A549 (cell line): ENCODE results near the gene GPX6. TPM values are rescaled to one million over a fixed set of nuclear protein-coding genes. Genes with fewer than 3 reads are reported as not detected.

ENCODE experiments used
- ATAC-seq, 2 experiments: fragments of 200-7000 bp in 1 of 2; fragments of >200 bp in 1 of 2; cut with Nextera tagmentation in 1 of 2; cut with Tn5 transposase in 1 of 2; 3 replicates each; pipeline versions ENCODE4 v1.8.0 to v1.9.1; 2018 to 2020; ENCODE audit warnings: mild to moderate bottlenecking in 1 of 2, moderate library complexity in 1 of 2
- CTCF ChIA-PET: fragments of 300-600 bp; sonication (Branson Sonifier 250); formaldehyde crosslinking; extraction: SDS; loops from one replicate; lab custom pipeline; 2021; ENCODE audit warnings: antibody characterized with exemption, inconsistent platforms; lab: Yijun Ruan, JAX
- POLR2A ChIA-PET: fragments of 350-600 bp; formaldehyde crosslinking; extraction: SDS; loops from one replicate; lab custom pipeline; 2021; ENCODE audit warnings: antibody characterized with exemption, inconsistent platforms; lab: Yijun Ruan, JAX
- DNase-seq, 2 experiments: peaks; one replicate each; pipeline versions ENCODE4 v3.0.0 to v3.0.0-alpha.2; 2011 to 2016; ENCODE audit warnings: low read depth in 1 of 2, low spot score in 1 of 2
- FAIRE-seq: peaks from 2 replicates; lab custom pipeline; 2011; peaks lifted over from hg19 to GRCh38; lab: Jason Lieb, UNC
- H3K27ac ChIP-seq, 2 experiments: fragments of >200 bp; sonication (Bioruptor Twin); formaldehyde crosslinking; 3 replicates each; pipeline ENCODE4 v1.5.1; 2016 to 2017
- H3K4me1 ChIP-seq: fragments of >200 bp; sonication (Bioruptor Twin); formaldehyde crosslinking; 3 replicates; pipeline ENCODE4 v1.6.1; 2016
- H3K4me2 ChIP-seq: fragments of >200 bp; sonication (Bioruptor Twin); formaldehyde crosslinking; 3 replicates; pipeline ENCODE4 v1.6.1; 2016
- H3K4me3 ChIP-seq: fragments of >200 bp; sonication (Bioruptor Twin); formaldehyde crosslinking; 3 replicates; pipeline ENCODE4 v1.5.1; 2016
- H3K9me3 ChIP-seq: fragments of >200 bp; sonication (Bioruptor Twin); formaldehyde crosslinking; 3 replicates; pipeline ENCODE4 v1.6.1; 2016
- BCL3 ChIP-seq: fragments of >200 bp; sonication (Bioruptor Twin); formaldehyde crosslinking; IDR thresholded peaks from 3 replicates; pipeline ENCODE4 v1.6.1; 2016
- CBX8 ChIP-seq: fragments of 200-600 bp; sonication (generic); IDR thresholded peaks from 2 replicates; pipeline ENCODE4 v1.6.1; 2016
- CEBPB ChIP-seq, 2 experiments: fragments of >200 bp in 1 of 2; sonication (Bioruptor Twin) in 1 of 2; formaldehyde crosslinking in 1 of 2; IDR thresholded peaks; 2 replicates each; pipeline ENCODE4 v1.6.1; 2012 to 2016
- CHD2 ChIP-seq: fragments of 150-350 bp; IDR thresholded peaks from 2 replicates; pipeline ENCODE4 v1.6.1; 2014; ENCODE audit warnings: low read length; ENCODE audit not compliant: partially characterized antibody
- ELK1 ChIP-seq: fragments of 150-350 bp; IDR thresholded peaks from 2 replicates; pipeline ENCODE4 v1.6.1; 2014; ENCODE audit warnings: low read depth, mild to moderate bottlenecking, low read length
- EP300 ChIP-seq, 2 experiments: fragments of >200 bp; sonication (Bioruptor Twin); formaldehyde crosslinking; IDR thresholded peaks; 2 replicates in 1 of 2; 3 replicates in 1 of 2; pipeline ENCODE4 v1.6.1; 2016 to 2017
- FOSL2 ChIP-seq, 2 experiments: fragments of 450-650 bp in 1 of 2; fragments of >200 bp in 1 of 2; sonication (Bioruptor Twin) in 1 of 2; formaldehyde crosslinking; IDR thresholded peaks; 2 replicates each; pipeline versions ENCODE4 v1.5.0 to v1.6.1; 2016 to 2020; ENCODE audit warnings: mild to moderate bottlenecking in 1 of 2, moderate library complexity in 1 of 2
- FOXS1 ChIP-seq: fragments of 250-450 bp; sonication (Bioruptor Pico); IDR thresholded peaks from 2 replicates; pipeline ENCODE4 v1.5.0; 2020; ENCODE audit warnings: mild to moderate bottlenecking, moderate library complexity
- GATA3 ChIP-seq: IDR thresholded peaks from 2 replicates; pipeline ENCODE4 v1.6.1; 2012; ENCODE audit warnings: borderline replicate concordance
- HOXA7 ChIP-seq: fragments of 250-450 bp; sonication (Bioruptor Pico); IDR thresholded peaks from 2 replicates; pipeline ENCODE4 v1.5.0; 2020; ENCODE audit warnings: mild to moderate bottlenecking, moderate library complexity
- JUN ChIP-seq, 2 experiments: fragments of >200 bp; sonication (Bioruptor Twin); formaldehyde crosslinking; IDR thresholded peaks; 2 replicates in 1 of 2; 3 replicates in 1 of 2; pipeline ENCODE4 v1.6.1; 2016 to 2017
- JUNB ChIP-seq: fragments of >200 bp; sonication (Bioruptor Twin); formaldehyde crosslinking; IDR thresholded peaks from 2 replicates; pipeline ENCODE4 v1.6.1; 2016
- KDM5A ChIP-seq: fragments of 200-600 bp; sonication (generic); IDR thresholded peaks from 2 replicates; pipeline ENCODE4 v1.6.1; 2016; ENCODE audit warnings: antibody characterized with exemption, mild to moderate bottlenecking
- MAFK ChIP-seq: fragments of 450-650 bp; IDR thresholded peaks from 2 replicates; pipeline ENCODE4 v1.6.1; 2014; ENCODE audit not compliant: partially characterized antibody
- MAZ ChIP-seq: fragments of 150-350 bp; IDR thresholded peaks from 2 replicates; pipeline ENCODE4 v1.6.1; 2014; ENCODE audit warnings: antibody characterized with exemption, low read depth, low read length, borderline replicate concordance
- NR3C1 ChIP-seq: fragments of >200 bp; sonication (Bioruptor Twin); formaldehyde crosslinking; IDR thresholded peaks from 3 replicates; pipeline ENCODE4 v1.6.1; 2017
- PBX3 ChIP-seq: IDR thresholded peaks from 2 replicates; pipeline ENCODE4 v1.6.1; 2012
- POLR2AphosphoS2 ChIP-seq: conservative IDR thresholded peaks from 2 replicates; pipeline ENCODE4 v1.6.1; 2012; ENCODE audit warnings: low read length, improper control_type of control experiment, inconsistent platforms
- RCOR1 ChIP-seq: fragments of 150-350 bp; IDR thresholded peaks from 2 replicates; pipeline ENCODE4 v1.6.1; 2014; ENCODE audit warnings: antibody characterized with exemption, low read length, low read depth
- RFX5 ChIP-seq: fragments of 450-650 bp; IDR thresholded peaks from 2 replicates; pipeline ENCODE4 v1.7.1; 2014; ENCODE audit warnings: antibody characterized with exemption, mild to moderate bottlenecking, moderate library complexity
- ZFP36 ChIP-seq: fragments of 450-650 bp; IDR thresholded peaks from 2 replicates; pipeline ENCODE4 v1.6.1; 2014; ENCODE audit warnings: borderline replicate concordance; ENCODE audit not compliant: partially characterized antibody
- ZNF302 ChIP-seq: fragments of 250-450 bp; sonication (Bioruptor Pico); IDR thresholded peaks from 2 replicates; pipeline ENCODE4 v1.9.0; 2021; ENCODE audit warnings: inconsistent platforms, mild to moderate bottlenecking, moderate library complexity
- ZSCAN20 ChIP-seq: fragments of 250-450 bp; sonication (Bioruptor Pico); IDR thresholded peaks from 2 replicates; pipeline ENCODE4 v1.8.0; 2022; ENCODE audit warnings: mild to moderate bottlenecking, moderate library complexity
- WGBS: methylation state at CpG from one replicate; pipeline ENCODE4 v1.1.6; 2017; ENCODE audit errors: missing lambda C conversion rate; 5-methylcytosine and 5-hydroxymethylcytosine counted together
- polyA plus RNA-seq, 4 experiments: library from polyadenylated mRNA; depleted of rRNA in 3 of 4; stranded (reverse); fragments of >200 nt; fragmentation: RNase III in 1 of 4; extraction: RNeasy Plus Mini Kit Qiagen cat#74134 plus additional on column Dnase treatment in 1 of 4; gene quantifications; 2 replicates in 3 of 4; 3 replicates in 1 of 4; pipeline ENCODE4 v1.2.3, GENCODE V29; 2011 to 2017

Gene GPX6
- polyA plus RNA-seq, 2 of the 4 experiments (the other 2 are of a cell fraction), result not detected

GRCh38 chr6:28496099-28496779, 19.4 kb downstream of the GPX6 start (continued):
- no peak for TF ChIP-seq KDM5A
- TF ChIP-seq, all 56 proteins: peak for 3

- CTCF ChIA-PET, result no interaction called here
- TF ChIP-seq ZSCAN20 (CRISPR knock-in tag) (no peak), JUN (IDR thresholded peaks at IDR 0.05) (no peak), CBX8 (no peak), RCOR1 (no peak), HOXA7 (CRISPR knock-in tag) (no peak), ZFP36 (no peak), BCL3 (no peak), FOXS1 (no peak), GATA3 (no peak), CHD2 (no peak), EP300 (IDR thresholded peaks at IDR 0.05) (no peak)
- ATAC-seq (no peak), FAIRE-seq (no peak), DNase-seq (no peak)
- 91% methylated on average over 3 of the region's 3 CpGs for WGBS
- Histone ChIP-seq H3K4me1 (peaks cover 4% of the 10 kb centered on the region; the same call in 2 of the 3 replicates), H3K4me3 (no peak overlapping the region), H3K27ac (no peak overlapping the region), H3K9me3 (no peaks in the 10 kb centered on the region), H3K4me2 (no peak overlapping the region)
- POLR2A ChIA-PET, result no interaction called here
These were observed 23.6 kb downstream of the GPX6 start for GRCh38 chr6:28491984-28492317.

GRCh38 chr6:28490205-28490890, 25.2 kb downstream of the GPX6 start:
- Histone ChIP-seq H3K9me3 (no peaks in the 10 kb centered on the region), H3K27ac (peak overlapping the region; percentile 85 to 93), H3K4me2 (peak overlapping the region; percentile 93), H3K4me3 (peak overlapping the region; percentile 62), H3K4me1 (peaks cover 4% of the 10 kb centered on the region; the same call in 2 of the 3 replicates)
- TF ChIP-seq MAZ, result no peak
- no peak for TF ChIP-seq ZNF302 (CRISPR knock-in tag)
- TF ChIP-seq MAFK, result no peak
- no peak for TF ChIP-seq ZSCAN20 (CRISPR knock-in tag)
- no peak for TF ChIP-seq FOSL2 (IDR thresholded peaks at IDR 0.05)
- TF ChIP-seq FOSL2 (CRISPR knock-in tag; IDR thresholded peaks at IDR 0.05), result no peak
- no peak for TF ChIP-seq CHD2
- no peak for TF ChIP-seq JUNB
- no peak for TF ChIP-seq CEBPB (IDR thresholded peaks at IDR 0.05)
- no peak for TF ChIP-seq EP300 (IDR thresholded peaks at IDR 0.05)
- no peak for TF ChIP-seq RFX5
- TF ChIP-seq ELK1, result no peak
- TF ChIP-seq POLR2AphosphoS2, result no peak
- no peak for TF ChIP-seq NR3C1
- no peak for TF ChIP-seq PBX3
- peak; percentile 51 to 62; a peak in 5 of 6 replicates for ATAC-seq
- WGBS, result 18% methylated on average over 23 of the region's 23 CpGs
- ChIA-PET CTCF (no interaction called here), POLR2A (no interaction called here)
- no peak for FAIRE-seq
- DNase-seq, result no peak
